Activated CD4-positive, alpha-beta T cell treated with anti-CD3 and anti-CD28 coated beads for 48 hours (primary cell): ENCODE results near the gene NKAIN2.
"Not testable (repeated sequence)": the region's sequence is repeated elsewhere in the genome, so short reads cannot be mapped to it uniquely, and the experiment has no call there.

Experiments
- DNase-seq: peaks from one replicate; pipeline ENCODE4 v3.0.0-alpha.2; 2020

The NKAIN2 gene

DNA sequence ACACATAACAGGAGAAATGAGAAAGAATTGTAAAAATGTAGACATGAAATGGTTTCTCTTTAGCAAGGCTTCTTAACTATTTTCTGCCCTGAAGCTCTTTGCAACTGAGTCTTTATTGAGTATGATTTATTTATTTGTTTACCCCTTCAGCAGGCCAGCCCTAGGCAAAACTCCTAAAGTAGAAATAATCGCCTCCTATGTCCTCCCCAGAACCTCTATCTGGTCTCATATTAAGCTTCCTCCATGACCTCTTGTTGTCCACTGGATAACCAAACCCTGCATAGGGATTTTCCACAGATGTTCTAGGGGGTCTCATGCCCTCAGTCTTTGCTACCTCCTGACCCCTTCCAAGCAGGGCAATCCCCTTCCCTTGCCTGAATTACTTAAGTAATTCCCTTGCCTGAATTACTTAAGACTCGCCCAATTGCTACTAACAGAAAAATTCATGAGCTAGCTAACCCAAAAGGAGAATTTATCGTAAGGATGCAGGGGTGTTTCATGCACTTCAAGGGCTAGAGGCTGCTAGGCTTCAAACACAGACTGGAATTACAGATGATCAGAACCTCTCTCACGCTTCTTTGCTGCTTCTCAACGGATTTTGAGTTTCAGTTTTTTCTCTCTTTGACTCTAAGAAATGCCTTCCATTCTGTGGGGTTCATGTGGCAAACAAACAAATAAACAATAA is 732.6 kb downstream of the NKAIN2 start:
- DNase-seq = no peak

DNA sequence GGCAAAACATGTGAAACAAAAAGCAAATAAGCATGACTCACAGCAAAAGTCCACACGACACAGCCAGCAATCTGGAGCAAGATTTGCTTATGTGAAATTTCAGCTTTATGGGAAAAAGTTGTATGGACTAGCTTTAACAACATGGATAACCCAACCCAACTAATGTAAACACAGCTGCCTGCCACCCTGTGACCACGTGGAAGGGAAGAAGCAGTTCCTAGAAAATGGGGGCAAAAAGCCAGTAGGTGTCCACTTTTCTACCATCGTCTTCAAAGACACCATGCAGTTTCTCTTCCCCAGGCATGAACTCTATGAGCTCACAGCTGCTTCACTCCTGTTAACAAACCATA is 733.2 kb downstream of the NKAIN2 start:
- no peak for DNase-seq

DNA sequence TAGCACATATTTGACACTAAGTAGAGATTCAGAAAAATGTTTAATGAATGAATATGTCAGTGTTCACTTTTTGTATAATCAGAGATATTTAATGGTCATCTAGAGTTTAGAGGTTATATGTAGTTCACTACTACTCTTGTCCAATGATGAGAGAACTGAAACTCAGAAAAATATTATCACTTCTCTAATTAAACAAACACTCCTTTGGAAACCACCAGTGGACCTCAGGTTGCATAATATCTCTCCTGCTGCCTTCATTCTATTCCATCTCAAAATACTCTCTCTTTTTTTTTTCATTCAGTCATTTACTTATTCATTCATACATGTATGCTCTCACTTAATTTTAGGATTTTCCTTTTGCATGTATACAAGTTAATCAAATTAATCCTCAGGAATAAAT is 735.4 kb downstream of the NKAIN2 start:
- no peak for DNase-seq

DNA sequence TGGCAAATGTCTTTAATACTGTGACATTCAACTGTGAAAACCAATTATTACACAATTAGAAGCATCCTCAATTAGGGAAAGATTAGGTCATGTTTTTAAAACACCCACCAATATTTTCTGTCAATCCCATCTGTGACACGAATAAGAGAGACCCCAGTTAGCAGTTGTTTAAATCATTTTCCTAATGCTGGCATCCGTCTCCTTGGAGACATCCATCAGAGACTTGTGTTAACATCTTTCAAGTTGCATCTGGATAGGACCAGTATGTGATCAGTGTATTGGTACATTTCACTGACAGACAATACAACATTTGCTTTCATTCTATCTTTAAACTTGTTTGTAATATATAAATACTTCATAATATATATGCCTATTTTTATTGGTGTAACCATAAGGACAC is 737.9 kb downstream of the NKAIN2 start:
- DNase-seq = no peak

DNA sequence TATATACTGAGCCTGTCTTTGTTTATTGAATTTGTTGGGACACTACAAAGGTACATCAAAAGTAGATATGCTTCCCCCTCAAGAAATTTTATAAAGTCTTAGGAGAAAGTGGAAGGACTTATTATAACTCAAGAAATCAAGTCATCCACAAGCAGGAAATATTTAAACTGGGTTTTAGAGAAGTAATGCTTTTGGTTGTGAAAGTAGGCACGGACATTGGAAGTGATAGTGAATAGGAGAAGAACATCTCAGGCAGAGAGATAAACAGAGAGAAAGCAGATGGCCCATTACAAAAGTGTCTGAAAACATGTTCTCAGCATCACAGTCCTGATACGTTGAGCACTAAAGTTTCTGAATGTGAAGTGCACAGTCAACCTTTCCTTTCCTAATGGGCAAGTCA is 742.9 kb downstream of the NKAIN2 start:
- no peak for DNase-seq

DNA sequence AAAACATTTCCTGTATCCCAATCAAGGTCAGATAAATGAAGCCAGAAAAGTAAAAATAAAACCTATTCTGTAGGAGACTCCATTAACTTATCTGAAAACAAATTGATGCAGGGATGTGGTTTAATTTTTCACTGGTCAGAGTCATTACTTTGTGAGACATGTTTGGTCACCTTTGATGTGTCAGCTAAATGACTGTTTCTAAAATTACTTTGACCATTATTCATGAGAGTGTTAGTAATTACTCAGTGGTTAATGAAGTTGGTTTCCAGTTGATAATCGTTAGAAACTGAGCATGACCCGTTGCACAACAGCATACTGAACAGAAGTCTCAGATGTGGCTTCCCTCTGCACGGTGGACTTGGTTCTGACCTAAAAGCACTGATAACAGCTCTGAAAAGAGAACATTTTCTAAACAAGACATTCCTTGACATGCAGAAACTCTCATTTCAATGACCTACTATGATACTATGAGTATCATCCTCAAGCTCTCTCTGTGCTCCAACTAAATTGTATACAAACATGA is 748.1 kb downstream of the NKAIN2 start:
- no peak for DNase-seq

DNA sequence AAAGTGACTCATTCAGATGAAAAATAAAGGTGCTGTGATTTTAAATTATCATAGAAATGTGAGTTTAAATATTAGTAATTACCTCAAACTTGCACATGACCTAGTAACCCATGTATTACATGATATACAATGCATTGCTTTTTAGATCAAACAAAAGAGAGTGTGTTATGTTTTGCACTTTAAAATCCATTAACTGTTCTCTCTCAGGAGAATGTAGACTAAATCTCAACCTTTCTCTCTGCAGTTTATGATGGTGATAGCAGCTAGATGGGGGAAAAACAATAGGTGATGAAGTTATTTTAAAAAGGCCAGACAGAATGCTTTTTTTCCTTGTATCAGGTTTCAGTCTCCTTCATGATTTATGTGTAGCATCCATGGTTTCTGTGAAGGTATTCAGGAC is 754.2 kb downstream of the NKAIN2 start:
- no peak for DNase-seq

DNA sequence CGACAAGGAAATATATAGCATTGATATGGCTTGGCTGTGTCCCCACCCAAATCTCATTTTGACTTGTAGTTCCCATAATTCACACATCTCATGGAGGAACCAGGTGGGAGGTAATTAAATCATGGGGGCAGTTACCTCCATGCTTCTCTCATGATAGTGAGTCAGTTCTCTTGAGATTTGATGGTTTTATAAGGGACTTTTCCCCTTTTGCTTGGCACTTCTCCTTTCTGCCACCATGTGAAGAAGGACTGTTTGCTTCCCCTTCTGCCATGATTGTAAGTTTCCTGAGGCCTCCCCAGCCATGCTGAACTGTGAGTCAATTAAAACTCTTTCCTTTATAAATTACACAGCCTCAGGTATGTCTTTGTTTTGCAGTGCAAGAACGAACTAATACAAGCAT is 756.4 kb downstream of the NKAIN2 start:
- not testable (repeated sequence) for DNase-seq

DNA sequence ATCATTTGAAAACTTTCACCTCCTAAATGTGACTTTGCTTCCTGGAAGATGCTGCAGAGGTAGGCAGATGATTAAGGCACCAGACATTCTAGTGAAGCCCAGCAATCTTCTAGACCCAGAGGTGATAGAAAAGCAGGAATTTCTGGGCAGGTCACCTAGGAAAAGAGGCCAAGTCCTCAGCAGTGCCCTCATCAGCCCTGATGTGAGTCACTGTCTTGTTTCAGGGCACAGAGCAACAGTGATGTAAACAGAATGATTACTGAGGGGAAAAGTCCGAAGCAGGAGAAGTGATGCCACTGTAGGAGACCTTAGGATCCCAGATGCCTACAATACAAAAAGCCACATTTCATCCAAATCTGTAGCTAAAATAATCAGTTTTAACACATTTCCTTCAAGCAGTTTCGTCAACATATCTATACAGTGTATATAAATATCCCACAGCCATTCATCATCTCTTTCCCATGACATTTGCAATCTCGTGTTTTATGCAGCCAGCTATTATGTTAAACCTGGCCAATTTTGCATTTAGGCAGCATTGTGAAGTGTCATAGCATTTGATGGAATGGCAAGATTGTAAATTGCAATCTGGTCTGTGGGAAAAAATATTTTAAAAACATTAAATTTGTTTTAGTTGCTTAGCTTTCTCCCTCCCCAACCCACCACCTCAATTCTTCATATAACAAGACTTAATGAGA is 757.4 kb downstream of the NKAIN2 start:
- DNase-seq = no peak

DNA sequence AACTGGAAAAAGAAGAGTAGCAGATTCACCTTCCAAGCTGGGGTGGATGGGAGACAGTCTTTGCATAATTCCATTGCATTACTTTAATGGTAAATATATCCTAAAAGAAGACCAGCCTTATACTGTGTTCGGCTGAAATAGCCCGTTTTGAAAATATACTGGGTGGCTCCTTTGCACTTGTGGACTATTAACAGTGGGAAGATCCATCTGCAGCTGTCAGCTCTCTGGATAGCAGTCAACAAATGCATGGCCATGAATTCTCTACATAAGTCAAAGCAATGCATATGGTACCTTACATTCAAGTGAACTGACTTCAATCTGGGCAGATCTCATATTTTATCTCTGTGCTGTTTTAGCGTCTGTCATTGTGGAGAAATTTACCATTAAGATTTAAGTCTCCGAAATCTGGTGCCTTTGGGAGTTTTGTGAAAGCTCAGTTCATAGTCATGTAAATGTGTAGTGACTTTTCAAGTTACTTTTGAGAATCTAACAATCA is 758.0 kb downstream of the NKAIN2 start:
- no peak for DNase-seq

DNA sequence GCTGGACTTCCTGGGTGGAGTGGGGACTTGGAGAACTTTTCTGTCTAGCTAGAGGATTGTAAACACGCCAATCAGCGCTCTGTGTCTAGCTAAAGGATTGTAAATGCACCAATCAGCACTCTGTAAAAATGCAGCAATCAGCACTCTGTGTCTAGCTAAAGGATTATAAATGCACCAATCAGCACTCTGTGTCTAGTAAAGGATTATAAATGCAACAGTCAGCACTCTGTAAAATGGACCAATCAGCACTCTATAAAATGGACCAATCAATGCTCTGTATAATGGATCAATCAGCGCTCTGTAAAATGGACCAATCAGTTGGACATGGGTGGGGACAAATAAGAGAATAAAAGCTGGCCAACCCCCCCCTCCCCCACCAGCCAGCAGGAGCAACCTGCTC is 760.5 kb downstream of the NKAIN2 start:
- DNase-seq = not testable (repeated sequence)

DNA sequence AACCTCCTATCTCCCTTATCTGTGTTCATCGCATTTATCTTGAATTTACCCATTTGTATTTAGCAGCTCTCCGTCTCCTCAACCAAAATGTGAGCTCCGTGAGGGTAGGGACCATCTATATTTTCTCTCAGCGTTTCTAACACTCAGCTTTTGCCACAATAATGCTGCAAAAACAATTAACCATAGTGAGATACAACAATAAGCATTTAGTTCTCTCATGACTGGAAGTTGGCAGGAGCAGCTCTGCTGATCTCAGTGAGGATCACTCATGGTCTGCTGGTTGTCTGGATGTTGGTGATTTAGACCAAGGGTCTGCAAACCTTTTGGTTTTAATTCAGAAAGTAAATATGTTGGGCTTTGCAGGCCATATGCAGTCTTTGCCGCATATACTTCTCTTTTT is 763.7 kb downstream of the NKAIN2 start:
- DNase-seq = no peak

DNA sequence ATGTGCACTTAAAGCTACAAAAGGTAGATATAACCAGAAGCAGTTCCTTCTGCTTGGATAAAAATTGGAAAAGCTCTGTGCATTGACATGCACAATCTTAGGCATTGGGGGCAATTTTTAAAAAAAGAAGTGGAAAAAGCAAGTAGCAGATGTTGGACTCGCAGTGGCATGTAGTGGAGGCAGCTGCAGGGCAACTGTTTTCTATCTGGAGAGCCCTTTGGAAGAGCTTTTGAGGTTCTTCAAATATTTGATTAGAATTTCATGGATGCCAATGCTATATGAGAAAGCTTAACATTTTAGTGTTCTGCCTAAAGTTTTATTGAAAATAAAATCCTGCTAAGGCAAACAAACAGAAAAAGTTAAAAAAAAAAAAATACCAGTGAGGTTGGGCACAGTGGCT is 770.3 kb downstream of the NKAIN2 start:
- no peak for DNase-seq

DNA sequence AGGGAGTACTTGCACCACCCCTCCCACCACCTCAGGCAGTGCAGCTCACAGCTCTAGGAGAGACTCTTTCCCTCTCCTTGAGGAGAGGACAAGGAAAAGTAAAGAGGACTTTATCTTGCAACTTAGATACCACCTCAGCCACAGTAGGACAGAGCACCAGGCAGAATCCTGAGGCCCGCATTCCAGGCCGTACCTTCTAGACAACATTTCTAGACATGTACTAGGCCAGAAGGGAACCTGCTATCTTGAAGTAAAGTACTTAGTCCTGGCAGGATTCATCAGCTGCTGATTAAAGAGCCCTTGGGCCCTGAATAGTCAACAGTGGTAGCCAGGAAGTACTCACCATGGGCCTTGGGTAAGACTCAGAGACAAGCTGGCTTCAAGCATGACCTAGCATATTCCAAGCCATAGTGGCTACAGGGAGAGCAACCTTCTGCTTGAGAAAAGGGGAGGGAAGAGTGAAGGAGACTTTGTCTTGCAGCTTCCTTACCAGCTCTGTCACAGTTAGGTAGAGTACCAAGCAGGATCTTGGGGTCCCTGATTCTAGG is 774.1 kb downstream of the NKAIN2 start:
- no peak for DNase-seq

DNA sequence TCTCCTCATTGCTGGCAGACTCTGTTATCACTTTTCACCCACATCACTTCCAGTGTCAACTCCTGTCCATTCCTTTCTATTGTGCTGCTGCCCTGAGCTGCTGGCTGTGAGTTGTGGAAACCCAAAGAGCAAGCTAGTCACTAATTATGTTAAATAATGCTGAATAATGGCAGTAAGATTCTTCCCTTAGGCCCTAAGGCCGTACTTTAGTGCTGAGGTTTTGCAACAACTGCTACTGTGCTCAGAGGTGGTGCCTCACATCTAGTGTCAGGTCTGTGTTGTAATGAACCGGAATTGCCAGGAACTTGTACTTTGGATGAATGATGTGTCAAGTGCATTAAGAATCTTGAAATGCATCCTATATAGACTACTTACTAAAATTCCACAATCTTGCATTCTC is 786.3 kb downstream of the NKAIN2 start:
- DNase-seq = no peak

DNA sequence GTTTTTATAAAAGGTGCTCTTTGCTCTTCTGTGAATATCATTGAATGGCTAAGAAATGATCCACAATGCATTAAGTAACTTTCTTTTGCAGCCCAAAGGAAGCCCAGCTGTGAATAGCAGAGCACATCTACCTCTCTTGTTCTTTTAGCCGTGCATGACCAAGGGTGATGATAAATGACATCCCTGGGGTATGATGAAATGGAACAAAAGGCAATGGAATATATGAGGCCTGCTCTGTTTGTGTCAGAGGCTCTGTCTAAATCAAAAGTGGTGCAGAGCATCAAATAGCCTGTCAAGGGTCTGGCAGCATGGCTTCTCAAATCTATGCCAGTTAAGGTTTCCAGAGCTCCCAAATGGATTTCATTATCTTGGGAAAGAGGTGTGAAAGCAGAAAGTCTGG is 796.0 kb downstream of the NKAIN2 start:
- DNase-seq = no peak

DNA sequence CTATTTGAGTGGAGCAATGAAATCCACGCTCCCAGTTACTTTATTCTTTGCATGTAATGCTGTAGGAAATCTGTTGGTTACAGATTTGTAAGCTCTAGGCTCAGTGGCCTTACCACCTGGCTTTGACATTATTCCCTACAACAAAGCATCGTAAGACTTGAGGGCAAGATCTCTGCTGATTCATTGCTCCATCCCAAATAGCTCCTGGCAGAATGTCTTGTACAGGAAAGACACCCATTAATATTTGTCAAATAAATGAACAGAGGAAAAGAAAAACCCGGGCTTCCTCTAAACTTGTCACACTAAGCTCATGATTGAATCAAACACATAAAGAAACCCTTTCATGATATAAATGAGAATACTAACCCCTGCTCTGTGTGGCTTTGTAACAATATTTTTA is 801.1 kb downstream of the NKAIN2 start:
- no peak for DNase-seq

DNA sequence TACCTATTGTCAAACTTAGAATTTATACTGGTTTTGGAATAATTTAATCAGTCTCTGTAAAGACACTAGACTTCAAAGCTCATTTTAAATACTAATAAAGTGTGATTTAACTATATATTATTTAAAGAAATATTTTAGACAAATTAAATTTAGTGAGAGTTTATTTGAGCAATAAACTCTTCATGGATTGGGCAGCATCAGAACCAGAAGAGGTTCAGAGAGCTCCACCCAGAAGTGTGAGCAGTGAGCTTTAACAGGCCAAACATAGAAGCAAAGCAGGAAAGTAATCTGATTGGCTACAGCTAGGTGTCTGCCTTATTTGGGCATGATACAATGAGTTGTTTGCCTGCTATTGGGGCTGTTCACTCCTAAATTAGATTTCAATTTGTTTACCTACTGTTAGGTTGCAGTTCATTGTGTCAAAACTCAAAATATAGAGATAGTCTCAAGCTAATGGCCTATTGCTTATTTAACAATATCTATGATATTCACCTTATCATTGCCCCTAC is 803.5 kb downstream of the NKAIN2 start:
- no peak for DNase-seq

DNA sequence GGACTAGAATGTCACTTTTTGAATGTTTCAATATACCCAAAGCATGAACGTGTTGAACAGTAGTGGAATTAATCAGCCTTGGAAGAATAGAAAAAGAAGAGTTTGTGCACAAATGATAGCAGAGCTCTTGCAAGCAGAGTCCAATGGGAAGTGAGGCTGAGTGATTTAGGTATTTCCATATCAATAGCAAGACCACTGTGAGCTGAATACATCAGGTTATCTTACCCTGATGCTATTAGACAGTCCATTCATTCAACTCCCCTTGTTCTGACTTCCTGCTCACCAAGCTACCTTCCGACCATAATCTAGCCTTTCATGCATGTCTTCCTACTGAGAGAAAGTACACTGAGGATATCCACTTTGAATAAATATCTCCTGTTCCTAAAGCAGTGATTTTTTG is 809.4 kb downstream of the NKAIN2 start:
- DNase-seq = no peak

DNA sequence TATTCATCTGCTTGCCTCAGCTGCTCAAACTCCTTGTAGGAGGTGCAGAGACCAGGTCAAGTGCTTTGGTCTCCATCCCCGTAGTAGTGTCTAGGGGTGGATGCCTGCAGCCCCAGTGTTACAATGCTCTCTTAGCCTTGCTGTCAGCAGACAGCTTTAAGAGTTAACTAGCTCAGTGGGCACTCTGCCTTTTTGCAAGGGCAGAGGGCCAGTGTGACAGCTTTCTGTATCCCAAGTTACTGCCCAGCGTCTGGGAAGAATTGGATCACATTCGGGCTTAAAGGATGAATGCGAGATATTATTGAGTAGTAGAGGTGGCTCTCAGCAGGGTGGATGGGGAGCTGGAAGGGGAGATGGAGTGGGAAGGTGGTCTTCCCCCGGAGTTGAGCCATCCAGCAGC is 818.7 kb downstream of the NKAIN2 start:
- no peak for DNase-seq

DNA sequence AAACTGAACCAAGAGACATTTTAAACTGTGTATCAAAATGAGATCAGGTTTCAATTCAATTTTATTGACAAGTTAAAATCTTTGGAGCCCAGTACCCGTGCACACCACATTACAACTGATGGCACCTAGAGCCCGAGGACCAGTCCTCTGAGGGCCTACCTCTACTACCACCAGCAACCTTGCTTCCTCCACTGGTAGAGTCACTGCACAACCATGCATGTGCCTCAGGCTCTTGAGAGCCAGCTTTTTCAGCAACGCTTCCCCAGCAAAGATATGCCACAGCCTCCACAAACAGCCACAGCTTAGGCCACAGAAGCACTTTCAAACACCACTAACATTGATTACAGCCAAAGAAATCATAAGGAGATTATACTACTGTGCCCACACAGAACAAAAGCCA is 830.0 kb downstream of the NKAIN2 start:
- no peak for DNase-seq

DNA sequence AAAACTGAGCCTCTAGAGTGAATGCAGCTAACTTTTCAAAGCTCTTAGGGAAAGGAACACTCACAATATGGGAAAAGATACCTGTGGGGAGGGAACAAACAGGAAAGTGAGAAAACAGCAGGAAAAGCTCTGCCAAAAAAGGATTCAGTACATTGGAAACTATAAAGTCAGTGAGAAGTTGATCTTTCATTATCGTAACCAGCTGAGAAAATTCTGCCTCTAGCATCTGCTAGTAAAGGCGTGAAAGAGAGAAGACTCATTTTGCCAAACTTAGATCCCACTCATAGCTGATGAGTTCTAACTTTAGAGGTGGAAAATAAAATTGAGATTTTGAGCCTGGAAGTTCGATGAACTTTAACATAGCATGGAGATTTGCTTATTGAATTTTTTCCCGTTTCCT is 836.8 kb downstream of the NKAIN2 start:
- no peak for DNase-seq

DNA sequence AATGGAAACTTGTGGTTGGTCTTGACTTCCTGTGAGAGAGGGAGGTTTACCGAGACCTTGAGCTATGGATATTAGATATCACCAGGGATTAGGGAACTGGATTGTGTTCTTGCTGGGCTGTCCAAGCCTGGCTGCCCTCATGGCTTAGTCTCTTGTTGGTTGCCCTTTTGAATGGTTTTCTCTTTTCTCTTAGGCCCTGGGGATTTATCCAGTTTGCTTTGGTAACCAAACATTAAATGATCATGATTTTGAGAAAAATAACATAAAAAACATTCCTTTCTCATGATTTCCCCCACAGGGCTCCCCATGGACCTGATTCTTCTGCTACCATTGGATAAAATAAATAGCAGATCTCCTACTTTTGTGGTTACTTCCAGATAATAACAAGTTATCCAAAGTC is 852.2 kb downstream of the NKAIN2 start:
- no peak for DNase-seq

DNA sequence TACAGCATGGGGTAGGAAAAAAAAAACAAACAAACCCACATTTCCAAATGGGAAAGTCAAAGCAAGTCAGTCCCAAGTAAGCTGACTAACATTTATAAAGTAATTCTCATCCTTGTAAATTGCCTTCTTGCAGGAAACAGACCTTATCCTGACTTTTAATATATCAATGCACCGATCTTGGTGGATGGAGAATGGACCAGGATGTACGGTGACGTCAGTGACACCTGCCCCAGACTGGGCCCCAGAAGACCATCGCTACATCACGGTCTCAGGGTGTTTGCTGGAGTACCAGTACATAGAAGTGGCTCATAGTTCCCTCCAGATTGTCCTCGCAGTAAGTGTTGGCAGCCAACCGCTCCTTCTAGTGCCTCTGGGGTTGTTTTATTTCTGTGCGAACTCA is 854.4 kb downstream of the NKAIN2 start:
- no peak for DNase-seq
